Esophagus muscularis mucosa (tissue), 4 donors: ENCODE measurements around the gene AUH. TPM values are rescaled to one million over a fixed set of nuclear protein-coding genes. Genes with fewer than 3 reads are reported as not detected.

ENCODE experiments used
- DNase-seq: peaks from one replicate; pipeline ENCODE4 v3.0.0-alpha.2; 2017; ENCODE audit errors: extremely low spot score
- H3K27ac ChIP-seq, 4 donors: fragments of 200-600 bp; sonication (generic); replicated peaks in 1 of 4; 1 replicate in 3 of 4; 2 replicates in 1 of 4; pipeline ENCODE4 v1.5.1; 2016 to 2019; ENCODE audit warnings: mild to moderate bottlenecking in 1 of 4
- H3K27me3 ChIP-seq, 4 donors: fragments of 200-600 bp; sonication (generic); one replicate each; pipeline versions ENCODE4 v1.5.1 to v1.6.0; 2016 to 2019
- H3K36me3 ChIP-seq, 4 donors: fragments of 200-600 bp; sonication (generic); one replicate each; pipeline ENCODE4 v1.5.1; 2016 to 2019
- H3K4me1 ChIP-seq, 4 donors: fragments of 200-600 bp; sonication (generic); one replicate each; pipeline ENCODE4 v1.5.1; 2016 to 2019
- H3K4me3 ChIP-seq, 4 donors: fragments of 200-600 bp; sonication (generic); 1 replicate in 2 of 4; 2 replicates in 2 of 4; pipeline ENCODE4 v1.5.1; 2016 to 2019; ENCODE audit warnings: mild to moderate bottlenecking in 4 of 4, moderate library complexity in 1 of 4
- H3K9me3 ChIP-seq, 4 donors: fragments of 200-600 bp; sonication (generic); 1 replicate in 3 of 4; 2 replicates in 1 of 4; pipeline ENCODE4 v1.5.1; 2016 to 2019
- CTCF ChIP-seq, 3 experiments: fragments of 200-600 bp in 2 of 3; fragments of 450-650 bp in 1 of 3; sonication (generic) in 2 of 3; IDR thresholded peaks; one replicate each; pipeline ENCODE4 v1.5.1; 2017 to 2019; ENCODE audit warnings: antibody characterized with exemption in 3 of 3, mild to moderate bottlenecking in 2 of 3, moderate library complexity in 1 of 3
- EP300 ChIP-seq: sonication (generic); formaldehyde crosslinking; IDR thresholded peaks from one replicate; pipeline ENCODE4 v1.6.1; 2017; ENCODE audit warnings: antibody characterized with exemption
- POLR2A ChIP-seq: fragments of 450-650 bp; IDR thresholded peaks from one replicate; pipeline ENCODE4 v1.6.1; 2017; ENCODE audit warnings: antibody characterized with exemption, moderate library complexity, mild to moderate bottlenecking, low read depth
- POLR2AphosphoS5 ChIP-seq, 2 donors: sonication (generic); formaldehyde crosslinking; IDR thresholded peaks; one replicate each; pipeline ENCODE4 v1.6.1; 2017; ENCODE audit warnings: antibody characterized with exemption in 2 of 2
- WGBS: methylation state at CpG from one replicate; pipeline ENCODE4 v1.1.5; 2018; 5-methylcytosine and 5-hydroxymethylcytosine counted together
- intact Hi-C: fragments of 100-400 bp; cut with DNase I; formaldehyde crosslinking; loops from one replicate; pipeline ENCODE4 v1.15.1; 2023
- total RNA-seq, 4 donors: library from RNA; depleted of rRNA; stranded (reverse); fragments of >200 nt; gene quantifications; one replicate each; pipeline versions ENCODE4 v1.1.0 to v1.2.1, GENCODE V29; 2016

Gene AUH
- total RNA-seq, 4 donors from 2014 or later: 17.7 to 29.9 (median 22.3) TPM

- Histone ChIP-seq H3K9me3 (no peaks in the 10 kb centered on the region), H3K36me3 (peaks cover 0 to 5% (median 0%) of the 10 kb centered on the region in 4 donors), H3K4me1 (peaks cover 0 to 8% (median 7%) of the 10 kb centered on the region in 4 donors), H3K27me3 (no peaks in the 10 kb centered on the region), H3K4me3 (no peak overlapping the region), H3K27ac (no peak overlapping the region)
- DNase-seq: no peak
- WGBS: 97% methylated on average over 2 of the region's 2 CpGs
- TF ChIP-seq CTCF (IDR thresholded peaks at IDR 0.05) (no peak), POLR2A (no peak), EP300 (no peak), POLR2AphosphoS5 (IDR thresholded peaks at IDR 0.05) (no peak)
- intact Hi-C loops: no loop called here
These were observed 118.7 kb downstream of the AUH start for GRCh38 chr9:91243029-91243428.

GRCh38 chr9:91241909-91242308 is 119.8 kb downstream of the AUH start:
- H3K36me3 ChIP-seq: peaks cover 0 to 5% (median 0%) of the 10 kb centered on the region in 4 donors
- H3K27me3 ChIP-seq: no peaks in the 10 kb centered on the region
- WGBS: 87% methylated on average over 4 of the region's 4 CpGs
- DNase-seq: no peak
- intact Hi-C loops: no loop called here
- peaks cover 0 to 6% (median 4%) of the 10 kb centered on the region in 4 donors for H3K4me1 ChIP-seq
- H3K27ac ChIP-seq: no peak overlapping the region
- no peaks in the 10 kb centered on the region for H3K9me3 ChIP-seq
- no peak for TF ChIP-seq POLR2A
- TF ChIP-seq POLR2AphosphoS5 (IDR thresholded peaks at IDR 0.05): no peak
- no peak for TF ChIP-seq EP300
- no peak for TF ChIP-seq CTCF (IDR thresholded peaks at IDR 0.05)
- H3K4me3 ChIP-seq: no peak overlapping the region

- no peaks in the 10 kb centered on the region for H3K9me3 ChIP-seq
- no peak overlapping the region for H3K4me3 ChIP-seq
- no peak for TF ChIP-seq POLR2AphosphoS5 (IDR thresholded peaks at IDR 0.05)
- WGBS: 88% methylated on average over 3 of the region's 3 CpGs
- intact Hi-C loops: no loop called here
- H3K27ac ChIP-seq: no peak overlapping the region
- H3K27me3 ChIP-seq: no peaks in the 10 kb centered on the region
- peaks cover 0 to 5% (median 0%) of the 10 kb centered on the region in 4 donors for H3K36me3 ChIP-seq
- no peak for DNase-seq
- peaks cover 0 to 3% (median 0%) of the 10 kb centered on the region in 4 donors for H3K4me1 ChIP-seq
These were observed 121.0 kb downstream of the AUH start for GRCh38 chr9:91240596-91241165.

- Histone ChIP-seq H3K27ac (no peak overlapping the region), H3K4me3 (no peak overlapping the region), H3K27me3 (no peaks in the 10 kb centered on the region), H3K9me3 (no peaks in the 10 kb centered on the region), H3K36me3 (peaks cover 0 to 5% (median 0%) of the 10 kb centered on the region in 4 donors), H3K4me1 (peaks cover 0 to 3% (median 0%) of the 10 kb centered on the region in 4 donors)
- TF ChIP-seq POLR2A (no peak), EP300 (no peak), POLR2AphosphoS5 (IDR thresholded peaks at IDR 0.05) (no peak), CTCF (IDR thresholded peaks at IDR 0.05) (no peak)
- 88% methylated on average over 5 of the region's 5 CpGs for WGBS
- intact Hi-C loops: no loop called here
- no peak for DNase-seq
These were observed 122.2 kb downstream of the AUH start for GRCh38 chr9:91239367-91240111.

- intact Hi-C loops: no loop called here
- no peak for DNase-seq
- H3K27ac ChIP-seq: no peak overlapping the region
- no peaks in the 10 kb centered on the region for H3K9me3 ChIP-seq
- 90% methylated on average over 2 of the region's 2 CpGs for WGBS
- H3K27me3 ChIP-seq: no peaks in the 10 kb centered on the region
- TF ChIP-seq POLR2A: no peak
- no peak for TF ChIP-seq POLR2AphosphoS5 (IDR thresholded peaks at IDR 0.05)
- TF ChIP-seq EP300: no peak
- no peak for TF ChIP-seq CTCF (IDR thresholded peaks at IDR 0.05)
- no peak overlapping the region for H3K4me3 ChIP-seq
- no peaks in the 10 kb centered on the region for H3K4me1 ChIP-seq
- H3K36me3 ChIP-seq: no peaks in the 10 kb centered on the region
These were observed 127.2 kb downstream of the AUH start for GRCh38 chr9:91234523-91234922.
